H9 (cell line): ENCODE measurements around the gene MAST2. TPM values are rescaled to one million over a fixed set of nuclear protein-coding genes. Genes with fewer than 3 reads are reported as not detected.
"Not testable (repeated sequence)": the region's sequence is repeated elsewhere in the genome, so short reads cannot be mapped to it uniquely, and the experiment has no call there.

ENCODE experiments used
- DNase-seq: peaks from one replicate; pipeline ENCODE4 v3.0.0-alpha.2; 2017
- H2AFZ ChIP-seq: one replicate; pipeline ENCODE4 v1.6.1; 2013; ENCODE audit warnings: mild to moderate bottlenecking, low read length, control low read depth, moderate library complexity
- H2AK5ac ChIP-seq: 2 replicates; pipeline ENCODE4 v1.6.1; 2013; ENCODE audit warnings: low read length, control low read depth, mixed read lengths; ENCODE audit not compliant: insufficient read length
- H2BK120ac ChIP-seq: one replicate; pipeline ENCODE4 v1.6.1; 2013; ENCODE audit warnings: low read depth, mild to moderate bottlenecking, low read length, control low read depth, inconsistent platforms; ENCODE audit not compliant: poor library complexity, severe bottlenecking
- H2BK12ac ChIP-seq: 2 replicates; pipeline ENCODE4 v1.6.1; 2013; ENCODE audit warnings: low read length, control low read depth, mixed read lengths, low read depth; ENCODE audit not compliant: insufficient read length
- H2BK15ac ChIP-seq: 2 replicates; pipeline ENCODE4 v1.6.1; 2013; ENCODE audit warnings: low read depth, low read length, control low read depth
- H2BK20ac ChIP-seq: one replicate; pipeline ENCODE4 v1.6.1; 2013; ENCODE audit warnings: low read depth, mild to moderate bottlenecking, low read length, control low read depth, inconsistent platforms; ENCODE audit not compliant: poor library complexity, severe bottlenecking
- H2BK5ac ChIP-seq: 2 replicates; pipeline ENCODE4 v1.6.1; 2013; ENCODE audit warnings: low read length, control low read depth, mixed read lengths; ENCODE audit not compliant: insufficient read length
- H3K14ac ChIP-seq: 2 replicates; pipeline ENCODE4 v1.6.1; 2013; ENCODE audit warnings: low read length, control low read depth; ENCODE audit not compliant: insufficient read depth
- H3K18ac ChIP-seq: 2 replicates; pipeline ENCODE4 v1.6.1; 2013; ENCODE audit warnings: low read depth, mild to moderate bottlenecking, mixed read lengths, low read length, control low read depth; ENCODE audit not compliant: insufficient read length
- H3K23ac ChIP-seq: 2 replicates; pipeline ENCODE4 v1.6.1; 2013; ENCODE audit warnings: low read length, control low read depth, mixed read lengths, low read depth; ENCODE audit not compliant: insufficient read length
- H3K23me2 ChIP-seq: 2 replicates; pipeline ENCODE4 v1.6.1; 2013; ENCODE audit warnings: low read depth, mild to moderate bottlenecking, mixed read lengths, low read length, control low read depth; ENCODE audit not compliant: insufficient read length, poor library complexity, severe bottlenecking
- H3K27ac ChIP-seq: 2 replicates; pipeline ENCODE4 v1.5.1; 2013; ENCODE audit warnings: low read length, control low read depth, mixed read lengths, low read depth; ENCODE audit not compliant: insufficient read length
- H3K27me3 ChIP-seq: 2 replicates; pipeline ENCODE4 v1.6.1; 2013; ENCODE audit warnings: low read length, control low read depth, inconsistent platforms; ENCODE audit not compliant: insufficient read depth
- H3K4ac ChIP-seq: 2 replicates; pipeline ENCODE4 v1.6.1; 2013; ENCODE audit warnings: low read depth, mild to moderate bottlenecking, control low read depth, inconsistent platforms, low read length, moderate library complexity
- H3K4me1 ChIP-seq: 2 replicates; pipeline ENCODE4 v1.6.1; 2013; ENCODE audit warnings: low read length, control low read depth, inconsistent platforms; ENCODE audit not compliant: insufficient read depth
- H3K4me2 ChIP-seq: 2 replicates; pipeline ENCODE4 v1.6.1; 2013; ENCODE audit warnings: low read length, control low read depth, mixed read lengths; ENCODE audit not compliant: insufficient read length, insufficient read depth
- H3K56ac ChIP-seq: 2 replicates; pipeline ENCODE4 v1.6.1; 2013; ENCODE audit warnings: low read depth, mild to moderate bottlenecking, mixed read lengths, low read length, control low read depth; ENCODE audit not compliant: insufficient read length
- H3K79me1 ChIP-seq: 2 replicates; pipeline ENCODE4 v1.6.1; 2013; ENCODE audit warnings: low read depth, mild to moderate bottlenecking, moderate library complexity, low read length, control low read depth, inconsistent platforms; ENCODE audit not compliant: insufficient read depth, poor library complexity, severe bottlenecking
- H3K79me2 ChIP-seq: 2 replicates; pipeline ENCODE4 v1.6.1; 2013; ENCODE audit warnings: low read length, control low read depth, inconsistent platforms; ENCODE audit not compliant: insufficient read depth
- H3K9ac ChIP-seq: 2 replicates; pipeline ENCODE4 v1.6.1; 2013; ENCODE audit warnings: low read length, control low read depth, mixed read lengths; ENCODE audit not compliant: insufficient read length; ENCODE audit errors: extremely low read depth
- H3K9me3 ChIP-seq: one replicate; pipeline ENCODE4 v1.6.1; 2013; ENCODE audit warnings: low read depth, low read length, inconsistent platforms; ENCODE audit not compliant: control insufficient read depth
- H3T11ph ChIP-seq: one replicate; pipeline ENCODE4 v1.6.1; 2013; ENCODE audit warnings: mild to moderate bottlenecking, low read length, control low read depth, inconsistent platforms
- H4K20me1 ChIP-seq: one replicate; pipeline ENCODE4 v1.6.1; 2013; ENCODE audit not compliant: control insufficient read depth, insufficient read length, insufficient read depth
- H4K5ac ChIP-seq: 2 replicates; pipeline ENCODE4 v1.6.1; 2013; ENCODE audit warnings: low read depth, mild to moderate bottlenecking, mixed read lengths, low read length, control low read depth; ENCODE audit not compliant: insufficient read length
- H4K8ac ChIP-seq: replicated peaks from 2 replicates; pipeline ENCODE4 v1.6.1; 2013; ENCODE audit warnings: low read length, control low read depth, mixed read lengths, low read depth; ENCODE audit not compliant: insufficient read length
- H4K91ac ChIP-seq: 2 replicates; pipeline ENCODE4 v1.6.1; 2013; ENCODE audit warnings: low read depth, mild to moderate bottlenecking, moderate library complexity, mixed read lengths, low read length, control low read depth; ENCODE audit not compliant: insufficient read length
- H3K27ac Mint-ChIP-seq, 3 experiments: 2 replicates in 2 of 3; 3 replicates in 1 of 3; pipeline ENCODE4 v1.8.0; 2020 to 2021; ENCODE audit warnings: mixed read lengths in 3 of 3, mild to moderate bottlenecking in 1 of 3, moderate library complexity in 1 of 3
- H3K27me3 Mint-ChIP-seq: 2 replicates; pipeline ENCODE4 v1.8.0; 2021; ENCODE audit warnings: low read depth, mild to moderate bottlenecking, moderate library complexity, mixed read lengths
- H3K36me3 Mint-ChIP-seq, 3 experiments: 2 replicates in 2 of 3; 3 replicates in 1 of 3; pipeline ENCODE4 v1.8.0; 2020 to 2021; ENCODE audit warnings: low read depth in 3 of 3, mixed read lengths in 3 of 3; ENCODE audit not compliant: insufficient read depth in 1 of 3
- H3K4me1 Mint-ChIP-seq, 2 experiments: 2 replicates each; pipeline ENCODE4 v1.8.0; 2020; ENCODE audit warnings: mixed read lengths in 2 of 2
- H3K4me3 Mint-ChIP-seq, 2 experiments: 2 replicates in 1 of 2; 3 replicates in 1 of 2; pipeline ENCODE4 v1.8.0; 2020 to 2021; ENCODE audit warnings: mild to moderate bottlenecking in 2 of 2, mixed read lengths in 2 of 2, moderate library complexity in 1 of 2
- H3K9me3 Mint-ChIP-seq, 2 experiments: 2 replicates in 1 of 2; 3 replicates in 1 of 2; pipeline ENCODE4 v1.8.0; 2020; ENCODE audit warnings: mild to moderate bottlenecking in 2 of 2, mixed read lengths in 2 of 2, moderate library complexity in 1 of 2
- WGBS: extraction: QIAGEN DNeasy Blood & Tissue Kit; methylation state at CpG from one replicate; pipeline ENCODE4 v1.1.7; 2013; ENCODE audit warnings: missing lambda C conversion rate, low lambda C conversion rate, mixed read lengths; ENCODE audit not compliant: insufficient read length; ENCODE audit errors: extremely low coverage; 5-methylcytosine and 5-hydroxymethylcytosine counted together
- total RNA-seq: library from RNA; stranded (reverse); gene quantifications from 2 replicates; pipeline ENCODE4 v1.2.1, GENCODE V29; 2021

The MAST2 gene
- total RNA-seq, 1 experiment from 2014 or later, result 28.8 TPM

DNA sequence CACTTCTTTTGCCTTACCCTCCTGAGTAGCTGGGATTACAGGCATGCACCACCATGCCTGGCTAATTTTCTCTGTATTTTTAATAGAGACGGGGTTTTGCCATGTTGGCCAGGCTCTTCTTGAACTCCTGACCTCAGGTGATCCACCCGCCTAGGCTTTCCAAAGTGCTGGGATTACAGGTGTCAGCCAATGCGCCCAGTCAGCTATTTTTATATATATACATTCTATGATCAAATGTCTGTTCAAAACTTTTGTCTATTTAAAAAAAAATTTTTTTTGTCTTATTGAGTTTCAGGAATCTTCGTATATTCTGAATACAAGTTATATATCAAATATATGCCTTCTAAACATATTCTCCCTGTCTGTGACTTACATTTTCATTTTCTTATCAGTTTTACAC is 34.9 kb downstream of the MAST2 start:
- no CpG with 5 or more reads among the region's 4 CpGs for WGBS
- not testable (repeated sequence) for H3K4me2 ChIP-seq, H2AK5ac ChIP-seq, H2AFZ ChIP-seq, H3K4me3 Mint-ChIP-seq, H3K23ac ChIP-seq, H2BK5ac ChIP-seq, H4K91ac ChIP-seq, H2BK15ac ChIP-seq, H3K23me2 ChIP-seq, H3K9ac ChIP-seq, H2BK20ac ChIP-seq, H3K56ac ChIP-seq, H3K4me1 ChIP-seq, H4K8ac ChIP-seq, H3K4me1 Mint-ChIP-seq, H3K27ac ChIP-seq, H3K9me3 Mint-ChIP-seq, H3K79me1 ChIP-seq, H3K27me3 ChIP-seq, H3K36me3 Mint-ChIP-seq, H3T11ph ChIP-seq, H2BK12ac ChIP-seq, H3K14ac ChIP-seq, H4K5ac ChIP-seq, H3K9me3 ChIP-seq, H3K79me2 ChIP-seq, H3K27me3 Mint-ChIP-seq, H3K4ac ChIP-seq, H4K20me1 ChIP-seq, H2BK120ac ChIP-seq, DNase-seq, H3K18ac ChIP-seq, H3K27ac Mint-ChIP-seq
